GM12878 (cell line): ENCODE results near the gene FMNL2. TPM values are rescaled to one million over a fixed set of nuclear protein-coding genes. Genes with fewer than 3 reads are reported as not detected.

Experiments used
- ATAC-seq: fragments of 200-7000 bp; cut with Tn5 transposase; 3 replicates; pipeline ENCODE4 v1.9.1; 2020; ENCODE audit warnings: mild to moderate bottlenecking, moderate library complexity
- BruUV-seq: library from RNA; stranded (reverse); fragments of 400-500 nt; replicated peaks from 2 replicates; lab custom pipeline; 2021; lab: Mats Ljungman, UMichigan
- CTCF ChIA-PET: fragments of 300-600 bp; sonication (Branson Sonifier 250); formaldehyde crosslinking; extraction: SDS; loops from one replicate; lab custom pipeline; 2021; ENCODE audit warnings: inconsistent platforms; lab: Yijun Ruan, JAX
- POLR2A ChIA-PET: fragments of 350-600 bp; formaldehyde crosslinking; extraction: SDS; loops from one replicate; lab custom pipeline; 2021; ENCODE audit warnings: inconsistent platforms; lab: Charles Lee
- RAD21 ChIA-PET: fragments of 300-600 bp; sonication (Branson Sonifier 250); formaldehyde crosslinking; loops from one replicate; lab custom pipeline; 2023; ENCODE audit warnings: antibody characterized with exemption; ENCODE audit not compliant: unreplicated experiment; lab: Charles Lee
- SMC1A ChIA-PET: fragments of 300-600 bp; sonication (Branson Sonifier 250); formaldehyde crosslinking; loops from one replicate; lab custom pipeline; 2023; ENCODE audit not compliant: unreplicated experiment, uncharacterized antibody; lab: Charles Lee
- DNase-seq: peaks from one replicate; pipeline ENCODE4 v3.0.0-alpha.2; 2011; ENCODE audit warnings: low read depth, low spot score
- FAIRE-seq: peaks from 3 replicates; lab custom pipeline; 2011; peaks lifted over from hg19 to GRCh38; lab: Jason Lieb, UNC
- H2AFZ ChIP-seq: 2 replicates; pipeline ENCODE4 v1.6.0; 2011; ENCODE audit warnings: low read depth, low read length, control low read depth; ENCODE audit not compliant: control insufficient read depth
- H3K27ac ChIP-seq: 2 replicates; pipeline ENCODE4 v1.5.1; 2011; ENCODE audit warnings: control low read depth; ENCODE audit not compliant: control insufficient read depth, insufficient read depth
- H3K27me3 ChIP-seq, 2 experiments: replicated peaks in 1 of 2; 2 replicates each; pipeline versions ENCODE4 v1.6.0 to v1.6.1; 2011; ENCODE audit warnings: low read length in 1 of 2; ENCODE audit not compliant: control insufficient read depth in 2 of 2, insufficient read depth in 2 of 2
- H3K36me3 ChIP-seq, 2 experiments: 2 replicates each; pipeline ENCODE4 v1.5.1; 2011; ENCODE audit warnings: low read length in 1 of 2; ENCODE audit not compliant: control insufficient read depth in 2 of 2, insufficient read depth in 2 of 2
- H3K4me1 ChIP-seq: 2 replicates; pipeline ENCODE4 v1.6.1; 2011; ENCODE audit warnings: mild to moderate bottlenecking, low read length, moderate library complexity, mixed read lengths; ENCODE audit not compliant: control insufficient read depth, insufficient read depth
- H3K4me2 ChIP-seq: 2 replicates; pipeline ENCODE4 v1.6.0; 2011; ENCODE audit warnings: control low read depth; ENCODE audit not compliant: control insufficient read depth, insufficient read depth
- H3K4me3 ChIP-seq: fragments of 200-600 bp; sonication (generic); 2 replicates; pipeline ENCODE4 v1.5.1; 2016
- H3K79me2 ChIP-seq: 2 replicates; pipeline ENCODE4 v1.6.0; 2011; ENCODE audit warnings: low read length; ENCODE audit not compliant: control insufficient read depth, insufficient read depth
- H3K9ac ChIP-seq: 2 replicates; pipeline ENCODE4 v1.8.0; 2011; ENCODE audit warnings: low read length, control low read depth, mixed read lengths; ENCODE audit not compliant: control insufficient read depth, insufficient read depth
- H3K9me3 ChIP-seq: replicated peaks from 3 replicates; pipeline ENCODE4 v1.5.1; 2011; ENCODE audit warnings: mild to moderate bottlenecking, low read length; ENCODE audit not compliant: control insufficient read depth, insufficient read depth
- H4K20me1 ChIP-seq: 2 replicates; pipeline ENCODE4 v1.6.0; 2011; ENCODE audit not compliant: control insufficient read depth, insufficient read depth
- CBX5 ChIP-seq: sonication (generic); IDR thresholded peaks from 2 replicates; pipeline ENCODE4 v1.6.1; 2016; ENCODE audit warnings: low read depth, moderate library complexity, mild to moderate bottlenecking, inconsistent platforms
- CHD4 ChIP-seq: fragments of 200-600 bp; sonication (generic); IDR thresholded peaks from 2 replicates; pipeline ENCODE4 v1.6.1; 2016; ENCODE audit warnings: mild to moderate bottlenecking
- HDAC2 ChIP-seq: fragments of 200-600 bp; sonication (generic); IDR thresholded peaks from 2 replicates; pipeline ENCODE4 v1.6.1; 2017
- TARDBP ChIP-seq: IDR thresholded peaks from 2 replicates; pipeline ENCODE4 v1.6.1; 2016; ENCODE audit warnings: borderline replicate concordance
- ZNF622 ChIP-seq: fragments of 450-650 bp; IDR thresholded peaks from 2 replicates; pipeline ENCODE4 v1.6.1; 2017; ENCODE audit warnings: mild to moderate bottlenecking, inconsistent platforms
- ZSCAN29 ChIP-seq: fragments of 450-650 bp; IDR thresholded peaks from 2 replicates; pipeline ENCODE4 v1.6.1; 2017; ENCODE audit warnings: mild to moderate bottlenecking, moderate library complexity
- in situ Hi-C: fragments of 300-500 bp; cut with MboI; formaldehyde crosslinking; loops from 9 replicates; pipeline ENCODE4 v1.14.3; 2018; ENCODE audit warnings: mixed read lengths
- intact Hi-C: fragments of 100-400 bp; cut with micrococcal nuclease; formaldehyde crosslinking; loops from one replicate; pipeline ENCODE4 v1.14.2; 2022; ENCODE audit not compliant: unreplicated experiment
- polyA plus RNA-seq, 11 experiments: library from polyadenylated mRNA; depleted of rRNA in 4 of 11; unstranded in 6 of 11; stranded (reverse) in 5 of 11; fragments of >200 nt; fragmentation: Nextera tagmentation in 4 of 11; fragmentation: Illumina TruSeq in 1 of 11; extraction: Ambion mirVana in 4 of 11; extraction: Trizol in 1 of 11; gene quantifications; 1 replicate in 1 of 11; 2 replicates in 10 of 11; pipeline versions ENCODE4 v1.2.1 to v1.2.3, GENCODE V29; 2011 to 2016; ENCODE audit warnings: inconsistent platforms in 2 of 11, missing spikeins in 2 of 11, low read depth in 1 of 11
- total RNA-seq, 4 experiments: library from RNA; depleted of rRNA in 3 of 4; stranded (reverse); fragments of >200 nt in 3 of 4; fragmentation: Illumina TruSeq in 1 of 4; extraction: Trizol in 1 of 4; gene quantifications; 2 replicates each; pipeline versions ENCODE4 v1.2.1 to v1.2.3, GENCODE V29; 2013 to 2021
- TF ChIP-seq, protein P1 (sequence below): IDR thresholded peaks from 2 replicates; pipeline ENCODE4 v1.6.1; 2012; ENCODE audit warnings: low read length, inconsistent platforms
- TF ChIP-seq, protein P2 (sequence below): fragments of 450-650 bp; conservative IDR thresholded peaks from 2 replicates; pipeline ENCODE4 v1.6.1; 2017; ENCODE audit warnings: mild to moderate bottlenecking, moderate library complexity
- TF ChIP-seq, protein P3 (sequence below): IDR thresholded peaks from 2 replicates; pipeline ENCODE4 v1.6.1; 2011; ENCODE audit warnings: borderline replicate concordance, low read depth, mild to moderate bottlenecking, moderate library complexity, low read length; ENCODE audit not compliant: insufficient read depth, poor library complexity, severe bottlenecking

The FMNL2 gene
- total and polyA plus RNA-seq, 10 of the 15 experiments (the other 5 are each of a cell fraction or from before 2014, with no cell fraction given), result 0.13 to 9.9 (median 0.35) TPM

DNA sequence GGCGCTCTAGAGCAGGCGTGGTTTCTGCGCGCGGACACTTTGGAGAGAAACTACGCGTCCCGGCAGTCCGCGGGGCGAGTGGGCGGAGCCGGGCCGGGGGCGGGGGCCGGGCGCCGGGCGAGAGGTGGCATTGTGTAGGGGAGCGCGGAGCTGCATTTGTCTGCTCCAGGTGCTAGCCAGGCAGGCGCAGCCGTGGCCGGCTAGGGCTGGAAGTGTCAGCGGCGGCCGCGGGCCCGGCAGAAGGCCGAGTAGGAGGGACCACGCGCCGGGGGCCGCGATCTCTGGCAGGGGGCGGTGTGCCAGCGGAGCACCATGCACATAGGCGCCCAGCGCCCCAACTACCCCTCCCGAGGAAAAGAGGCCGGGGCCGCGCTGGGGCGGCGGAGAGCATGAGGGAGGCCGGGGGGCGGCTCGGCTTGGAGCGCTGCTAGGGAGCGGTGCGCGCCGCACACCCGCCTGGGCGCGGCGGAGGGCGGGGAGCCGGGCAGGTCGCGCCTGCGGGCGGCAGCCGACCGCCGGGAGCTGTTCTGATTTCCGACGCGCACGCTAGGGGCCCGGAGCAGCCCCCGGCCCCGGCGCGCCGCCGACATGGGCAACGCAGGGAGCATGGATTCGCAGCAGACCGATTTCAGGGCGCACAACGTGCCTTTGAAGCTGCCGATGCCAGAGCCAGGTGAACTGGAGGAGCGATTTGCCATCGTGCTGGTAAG lies at the start of gene FMNL2 (continued):
- TF ChIP-seq, protein P1, sequence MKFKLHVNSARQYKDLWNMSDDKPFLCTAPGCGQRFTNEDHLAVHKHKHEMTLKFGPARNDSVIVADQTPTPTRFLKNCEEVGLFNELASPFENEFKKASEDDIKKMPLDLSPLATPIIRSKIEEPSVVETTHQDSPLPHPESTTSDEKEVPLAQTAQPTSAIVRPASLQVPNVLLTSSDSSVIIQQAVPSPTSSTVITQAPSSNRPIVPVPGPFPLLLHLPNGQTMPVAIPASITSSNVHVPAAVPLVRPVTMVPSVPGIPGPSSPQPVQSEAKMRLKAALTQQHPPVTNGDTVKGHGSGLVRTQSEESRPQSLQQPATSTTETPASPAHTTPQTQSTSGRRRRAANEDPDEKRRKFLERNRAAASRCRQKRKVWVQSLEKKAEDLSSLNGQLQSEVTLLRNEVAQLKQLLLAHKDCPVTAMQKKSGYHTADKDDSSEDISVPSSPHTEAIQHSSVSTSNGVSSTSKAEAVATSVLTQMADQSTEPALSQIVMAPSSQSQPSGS, result no peak
- TF ChIP-seq, protein P2, sequence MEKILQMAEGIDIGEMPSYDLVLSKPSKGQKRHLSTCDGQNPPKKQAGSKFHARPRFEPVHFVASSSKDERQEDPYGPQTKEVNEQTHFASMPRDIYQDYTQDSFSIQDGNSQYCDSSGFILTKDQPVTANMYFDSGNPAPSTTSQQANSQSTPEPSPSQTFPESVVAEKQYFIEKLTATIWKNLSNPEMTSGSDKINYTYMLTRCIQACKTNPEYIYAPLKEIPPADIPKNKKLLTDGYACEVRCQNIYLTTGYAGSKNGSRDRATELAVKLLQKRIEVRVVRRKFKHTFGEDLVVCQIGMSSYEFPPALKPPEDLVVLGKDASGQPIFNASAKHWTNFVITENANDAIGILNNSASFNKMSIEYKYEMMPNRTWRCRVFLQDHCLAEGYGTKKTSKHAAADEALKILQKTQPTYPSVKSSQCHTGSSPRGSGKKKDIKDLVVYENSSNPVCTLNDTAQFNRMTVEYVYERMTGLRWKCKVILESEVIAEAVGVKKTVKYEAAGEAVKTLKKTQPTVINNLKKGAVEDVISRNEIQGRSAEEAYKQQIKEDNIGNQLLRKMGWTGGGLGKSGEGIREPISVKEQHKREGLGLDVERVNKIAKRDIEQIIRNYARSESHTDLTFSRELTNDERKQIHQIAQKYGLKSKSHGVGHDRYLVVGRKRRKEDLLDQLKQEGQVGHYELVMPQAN, result peak; percentile 72

DNA sequence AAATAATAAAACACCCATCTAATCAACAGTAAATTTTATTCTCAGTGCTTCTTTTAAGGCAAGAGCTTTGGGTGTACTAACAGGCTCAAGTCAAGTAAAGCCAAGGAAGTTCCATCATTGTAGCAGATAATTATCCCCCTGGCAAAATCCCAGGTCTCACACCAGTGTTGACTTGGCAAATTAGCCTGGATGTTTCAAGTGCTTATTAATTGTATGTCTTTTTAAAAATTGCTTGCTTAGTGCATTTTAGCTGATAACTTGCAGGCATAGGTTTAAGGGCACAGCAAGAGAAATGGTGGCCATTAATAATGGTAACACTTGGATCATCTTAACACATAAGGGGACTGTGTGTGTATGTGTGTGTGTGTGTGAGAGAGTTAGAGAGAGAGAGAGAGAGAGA lies 42.0 kb upstream of the FMNL2 start:
- FAIRE-seq (no peak), ATAC-seq (no peak), DNase-seq (no peak)
- no peaks in the 10 kb centered on the region for H3K36me3 ChIP-seq
- no peaks in the 10 kb centered on the region for H3K9me3 ChIP-seq
- H4K20me1 ChIP-seq, result no peaks in the 10 kb centered on the region
- intact Hi-C loops (no loop called here), in situ Hi-C loops (no loop called here)
- H3K4me1 ChIP-seq, result no peaks in the 10 kb centered on the region
- H3K27me3 ChIP-seq, result no peaks in the 10 kb centered on the region
- no peak overlapping the region for H3K9ac ChIP-seq
- no peak overlapping the region for H3K27ac ChIP-seq
- H3K4me3 ChIP-seq, result no peak overlapping the region
- ChIA-PET SMC1A (interaction anchor here (0.7 kb wide), 1 partner anchor 15 kb away, joined by 3 read pairs; no protein-coding TSS in a partner anchor), POLR2A (no interaction called here), RAD21 (no interaction called here), CTCF (interaction anchor here (1.0 kb wide), 1 partner anchor 44 kb away, joined by 3 read pairs; no protein-coding TSS in a partner anchor)
- H2AFZ ChIP-seq, result no peak overlapping the region
- H3K79me2 ChIP-seq, result no peaks in the 10 kb centered on the region
- TF ChIP-seq CBX5 (no peak), TARDBP (no peak), CHD4 (no peak), ZNF622 (no peak), HDAC2 (no peak), ZSCAN29 (no peak)
- TF ChIP-seq, protein P3, sequence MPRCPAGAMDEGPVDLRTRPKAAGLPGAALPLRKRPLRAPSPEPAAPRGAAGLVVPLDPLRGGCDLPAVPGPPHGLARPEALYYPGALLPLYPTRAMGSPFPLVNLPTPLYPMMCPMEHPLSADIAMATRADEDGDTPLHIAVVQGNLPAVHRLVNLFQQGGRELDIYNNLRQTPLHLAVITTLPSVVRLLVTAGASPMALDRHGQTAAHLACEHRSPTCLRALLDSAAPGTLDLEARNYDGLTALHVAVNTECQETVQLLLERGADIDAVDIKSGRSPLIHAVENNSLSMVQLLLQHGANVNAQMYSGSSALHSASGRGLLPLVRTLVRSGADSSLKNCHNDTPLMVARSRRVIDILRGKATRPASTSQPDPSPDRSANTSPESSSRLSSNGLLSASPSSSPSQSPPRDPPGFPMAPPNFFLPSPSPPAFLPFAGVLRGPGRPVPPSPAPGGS, result no peak
- TF ChIP-seq, protein P2, result no peak
- no TSS peak for BruUV-seq
- H3K4me2 ChIP-seq, result no peak overlapping the region
